Stimulated activated CD4-positive, alpha-beta T cell treated with anti-CD3 and anti-CD28 coated beads, Interleukin-4, amount 100 ng/mL, for 1 hour (primary cell): Measurements from ENCODE around the gene PDE1A.
"Not testable (repeated sequence)": the region's sequence is repeated elsewhere in the genome, so short reads cannot be mapped to it uniquely, and the experiment has no call there.

ENCODE experiments used
- DNase-seq: peaks from one replicate; pipeline ENCODE4 v3.0.0-alpha.2; 2020

Gene PDE1A

DNA sequence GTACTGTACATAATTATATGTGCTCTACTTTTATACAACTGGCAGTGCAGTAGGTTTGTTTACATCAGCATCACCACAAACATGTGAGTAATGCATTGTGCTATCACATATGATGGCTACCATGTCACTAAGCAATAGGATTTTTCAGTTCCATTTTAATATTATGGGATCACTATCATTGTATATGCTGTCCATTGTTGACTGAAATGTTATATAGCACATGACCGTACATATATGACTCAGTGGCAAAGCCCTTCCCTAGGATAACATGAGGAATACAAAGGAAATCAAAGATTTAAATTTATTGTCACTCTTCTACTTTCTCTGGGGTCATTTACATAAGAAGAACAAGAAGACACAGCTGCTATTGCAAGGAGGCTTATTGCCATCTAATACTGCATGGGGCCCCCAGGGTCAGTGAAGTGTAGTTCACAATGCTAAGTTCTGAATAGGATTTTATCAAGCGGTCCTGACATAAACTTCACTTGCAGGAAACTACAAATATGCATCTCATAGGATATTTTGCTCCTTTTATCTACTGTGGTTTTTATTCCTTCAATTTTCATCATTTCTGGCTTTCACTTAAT lies 21.8 kb downstream of the PDE1A start:
- DNase-seq, result no peak

DNA sequence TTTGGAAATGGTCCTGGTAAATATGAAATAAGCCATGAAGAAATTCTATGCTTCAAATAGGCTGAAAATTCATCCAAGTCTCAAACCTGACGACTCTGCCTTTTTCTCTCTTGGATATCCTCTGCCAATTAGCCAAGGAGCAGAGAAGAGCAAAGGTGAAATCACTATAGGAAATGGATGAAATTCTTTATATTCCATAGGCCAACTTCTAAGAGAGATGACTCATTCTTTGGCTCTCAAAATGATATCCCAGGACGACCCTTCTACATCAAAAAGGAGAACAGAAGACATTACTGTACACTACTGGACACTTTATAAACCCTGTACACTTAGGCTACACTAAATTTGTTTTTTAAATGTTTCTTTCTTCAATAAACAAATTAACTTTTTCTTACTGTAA lies 22.7 kb downstream of the PDE1A start:
- DNase-seq, result no peak

DNA sequence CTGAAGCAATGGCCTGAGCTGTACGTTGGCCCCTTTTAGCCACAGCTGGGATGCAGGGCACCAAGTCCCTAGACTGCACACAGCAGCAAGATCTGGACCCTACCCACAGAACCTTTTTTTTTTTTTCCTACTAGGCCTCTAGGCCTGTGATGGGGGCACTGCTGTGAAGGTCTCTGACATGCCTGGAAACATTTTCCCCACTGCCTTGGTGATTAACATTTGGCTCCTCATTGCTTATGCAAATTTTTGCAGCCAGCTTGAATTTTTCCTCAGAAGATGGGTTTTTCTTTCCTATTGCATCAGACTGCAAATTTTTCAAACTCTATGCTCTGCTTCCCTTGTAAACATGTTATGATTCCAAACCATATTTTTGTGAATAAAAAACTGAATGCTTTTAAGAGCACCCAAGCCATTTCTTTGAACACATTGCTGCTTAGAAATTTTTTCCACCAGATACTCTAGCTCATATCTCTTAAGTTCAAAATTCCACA lies 33.5 kb downstream of the PDE1A start:
- DNase-seq, result no peak

DNA sequence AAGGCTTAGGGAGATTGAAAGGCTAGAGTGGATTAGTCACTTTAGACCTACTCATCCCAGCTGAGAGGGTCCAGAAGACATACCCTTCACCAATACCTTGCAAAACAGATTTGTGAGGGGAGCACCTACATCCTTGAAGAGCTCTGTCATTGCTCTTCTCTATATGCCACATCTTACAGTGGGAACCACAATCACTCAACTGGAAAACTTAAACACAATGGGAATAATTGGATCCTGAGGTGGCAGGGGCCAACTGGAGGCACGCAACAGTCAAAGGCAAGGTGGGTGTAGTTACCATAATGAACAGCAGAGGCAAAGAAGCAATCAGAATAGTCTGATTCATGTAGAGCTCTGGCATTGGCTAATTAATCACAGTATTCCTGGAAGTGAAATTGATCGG lies 35.4 kb downstream of the PDE1A start:
- no peak for DNase-seq

DNA sequence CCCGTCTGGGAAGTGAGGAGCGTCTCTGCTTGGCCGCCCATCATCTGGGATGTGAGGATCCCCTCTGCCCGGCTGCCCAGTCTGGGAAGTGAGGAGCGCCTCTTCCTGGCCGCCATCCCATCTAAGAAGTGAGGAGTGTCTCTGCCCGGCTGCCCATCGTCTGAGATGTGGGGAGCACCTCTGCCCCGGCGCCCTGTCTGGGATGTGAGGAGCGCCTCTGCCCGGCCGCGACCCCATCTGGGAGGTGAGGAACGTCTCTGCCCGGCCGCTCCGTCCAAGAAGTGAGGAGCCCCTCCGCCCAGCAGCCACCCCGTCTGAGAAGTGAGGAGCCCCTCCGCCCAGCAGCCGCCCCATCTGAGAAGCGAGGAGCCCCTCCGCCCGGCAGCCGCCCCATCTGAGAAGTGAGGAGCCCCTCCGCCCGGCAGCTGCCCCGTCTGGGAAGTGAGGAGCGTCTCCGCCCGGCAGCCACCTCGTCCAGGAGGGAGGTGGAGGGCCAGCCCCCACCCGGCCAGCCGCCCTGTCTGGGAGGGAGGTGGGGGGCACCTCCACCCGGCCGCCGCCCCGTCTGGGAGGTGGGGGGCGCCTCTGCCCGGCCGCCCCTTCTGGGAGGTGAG lies 40.5 kb downstream of the PDE1A start:
- DNase-seq, result not testable (repeated sequence)

DNA sequence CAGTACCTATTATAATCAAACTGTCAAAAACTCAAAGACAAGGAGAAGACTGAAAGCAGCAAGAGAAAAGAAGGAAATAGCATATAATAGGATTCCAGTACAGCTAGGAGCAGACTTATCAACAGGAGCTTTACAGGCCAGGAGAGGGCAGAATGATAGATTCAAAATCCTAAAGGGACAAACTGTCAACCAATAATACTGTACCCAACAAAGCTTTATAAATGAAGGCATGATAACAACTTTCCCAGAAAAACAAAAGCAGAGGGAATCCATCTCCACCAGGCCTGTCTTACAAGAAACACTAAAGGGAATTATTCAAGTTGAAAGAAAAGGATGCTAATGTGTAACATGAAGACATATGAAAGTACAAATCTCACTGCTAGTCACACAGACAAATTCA lies 42.0 kb downstream of the PDE1A start:
- DNase-seq, result no peak

DNA sequence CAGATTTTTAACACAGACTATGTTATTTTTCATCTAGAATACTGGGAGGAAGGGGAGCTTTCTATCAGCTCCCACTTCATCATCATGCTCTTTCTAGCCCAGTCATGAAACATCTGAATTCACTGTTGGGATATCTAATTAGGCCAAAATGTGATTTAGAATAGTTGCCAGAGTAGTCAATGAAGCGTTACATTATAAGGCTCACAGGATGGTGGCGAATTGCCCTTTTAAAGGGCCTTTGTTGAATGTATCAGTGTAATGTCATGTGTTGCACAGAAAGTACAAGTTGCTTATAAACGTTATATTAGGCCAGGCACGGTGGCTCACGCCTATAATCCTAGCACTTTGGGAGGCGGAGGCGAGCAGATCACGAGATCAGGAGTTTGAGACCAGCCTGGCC lies 45.6 kb downstream of the PDE1A start:
- no peak for DNase-seq

DNA sequence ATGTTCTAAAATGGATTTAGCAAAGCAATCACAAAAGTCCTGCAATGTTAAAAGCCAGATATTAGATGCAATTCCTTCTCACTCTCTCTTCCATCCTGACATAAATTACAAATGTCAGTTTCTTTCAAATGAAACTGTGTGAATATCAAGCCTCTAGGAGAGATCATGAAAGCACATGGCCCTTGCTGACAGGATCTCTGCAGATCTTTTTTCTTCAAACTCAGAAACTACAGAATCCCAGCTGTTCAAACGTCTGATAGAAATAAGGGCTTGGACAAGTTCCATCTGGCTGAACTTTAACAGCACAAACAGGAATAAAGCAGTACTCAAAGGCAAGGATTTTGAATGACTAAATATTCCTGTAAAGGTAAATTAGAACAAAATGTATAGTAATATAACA lies 47.6 kb downstream of the PDE1A start:
- no peak for DNase-seq

DNA sequence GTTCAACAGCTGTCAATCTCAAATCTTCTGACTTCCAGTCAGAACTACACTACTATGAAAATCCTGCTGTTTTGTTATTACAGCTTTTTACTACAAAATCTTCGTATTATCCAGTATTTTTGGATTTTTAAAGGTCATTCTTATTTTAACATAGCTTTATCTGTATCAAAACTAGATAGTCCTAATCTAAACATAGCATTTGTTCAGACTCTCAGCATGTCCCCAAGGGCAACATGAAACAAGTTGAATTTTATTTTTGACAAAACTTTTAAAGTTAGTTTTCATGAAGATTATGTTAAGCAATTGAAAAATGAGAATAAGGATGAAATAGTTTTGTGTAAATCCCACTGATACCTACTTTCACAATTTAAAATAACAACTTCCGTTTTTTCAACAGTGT lies 48.1 kb downstream of the PDE1A start:
- DNase-seq, result no peak

DNA sequence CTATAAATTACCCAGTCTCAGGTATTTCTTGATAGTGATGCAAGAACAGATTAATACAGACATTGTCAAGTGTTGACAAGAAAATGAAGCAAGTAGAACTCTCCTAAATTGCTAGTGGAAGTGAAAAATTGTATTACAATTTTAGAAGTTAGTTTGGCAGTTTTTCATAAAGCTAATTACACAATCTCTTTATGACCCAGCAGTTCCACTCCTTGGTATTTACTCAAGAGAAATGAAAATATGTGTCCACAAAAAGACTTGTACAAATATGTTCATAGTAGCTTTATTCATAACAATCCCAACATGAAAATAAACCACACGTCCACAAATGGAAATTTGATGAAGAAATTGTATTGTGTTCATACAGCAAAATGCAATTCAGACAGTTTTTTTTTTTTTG lies 49.4 kb downstream of the PDE1A start:
- no peak for DNase-seq

DNA sequence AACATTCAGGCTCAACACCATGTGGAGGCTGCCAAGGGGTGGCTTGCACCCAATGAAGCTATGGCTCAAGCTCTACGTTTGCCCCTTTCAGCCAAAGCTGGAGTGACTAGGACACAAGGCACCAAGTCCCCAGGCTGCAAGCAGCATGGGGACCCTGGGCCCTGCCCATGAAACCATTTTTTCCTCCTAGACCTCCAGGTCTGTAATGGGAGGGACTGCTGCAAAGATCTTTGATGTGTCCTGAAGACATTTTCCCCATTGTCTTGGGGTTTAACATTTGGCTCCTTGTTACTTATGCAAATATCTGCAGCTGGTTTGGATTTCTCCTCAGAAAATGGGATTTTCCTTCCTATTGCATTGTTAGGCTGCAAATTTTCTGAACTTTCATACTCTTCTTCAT lies 51.0 kb downstream of the PDE1A start:
- no peak for DNase-seq

DNA sequence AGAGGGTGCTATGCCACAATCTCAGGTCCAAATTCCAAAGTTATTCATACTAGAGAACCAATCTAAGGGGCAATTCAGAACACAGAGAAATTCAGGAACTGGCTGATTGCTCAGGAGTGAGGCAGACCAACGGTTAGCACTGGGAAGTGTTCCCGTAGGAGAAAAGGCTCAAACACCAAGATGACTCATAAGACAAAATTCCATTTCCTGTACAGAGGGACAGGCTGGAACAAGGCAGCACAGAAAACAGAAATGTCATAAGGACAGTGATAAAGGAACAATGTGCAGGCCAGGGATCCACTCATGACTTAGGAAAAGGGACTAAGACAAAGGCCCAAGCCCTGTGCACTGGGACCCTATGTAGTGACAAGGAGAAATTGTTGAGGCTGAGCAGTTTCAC lies 54.2 kb downstream of the PDE1A start:
- no peak for DNase-seq

DNA sequence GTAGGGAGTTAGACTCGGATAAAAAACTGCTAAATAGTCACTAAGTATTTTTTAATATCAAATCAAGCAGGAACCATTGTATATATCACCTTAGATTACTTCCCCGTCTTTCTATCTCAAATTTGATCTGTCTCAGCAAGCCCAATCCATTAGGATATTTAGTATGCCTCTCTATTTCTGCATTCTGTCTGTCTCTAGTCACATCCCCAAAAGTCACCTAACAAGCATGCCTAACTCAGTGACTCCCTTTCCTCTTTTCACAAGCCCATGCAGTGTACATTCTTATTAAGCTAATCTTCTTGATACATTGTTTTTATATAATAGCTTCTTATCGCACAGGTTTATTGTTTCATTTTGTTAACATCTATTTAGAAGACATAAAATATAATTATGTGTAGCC lies 57.8 kb downstream of the PDE1A start:
- DNase-seq, result no peak

DNA sequence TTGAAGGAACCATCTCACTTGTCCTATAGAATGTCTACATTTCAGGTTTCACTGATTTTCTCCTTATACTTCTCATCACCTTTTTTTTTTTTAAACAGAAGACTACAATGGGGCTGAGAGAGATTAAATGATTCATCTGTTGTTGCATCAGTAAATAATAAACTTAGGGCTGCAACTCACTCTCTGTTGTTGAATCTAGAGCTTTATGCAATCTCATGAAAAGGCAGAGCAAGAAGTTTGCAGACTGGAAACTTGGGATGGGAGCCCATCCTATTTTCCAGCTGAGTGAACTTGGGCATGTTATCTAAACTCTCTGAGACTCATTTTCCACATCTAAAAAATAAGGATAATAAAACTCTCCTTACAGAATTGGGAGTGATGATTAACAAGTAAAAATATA lies 58.4 kb downstream of the PDE1A start:
- no peak for DNase-seq

DNA sequence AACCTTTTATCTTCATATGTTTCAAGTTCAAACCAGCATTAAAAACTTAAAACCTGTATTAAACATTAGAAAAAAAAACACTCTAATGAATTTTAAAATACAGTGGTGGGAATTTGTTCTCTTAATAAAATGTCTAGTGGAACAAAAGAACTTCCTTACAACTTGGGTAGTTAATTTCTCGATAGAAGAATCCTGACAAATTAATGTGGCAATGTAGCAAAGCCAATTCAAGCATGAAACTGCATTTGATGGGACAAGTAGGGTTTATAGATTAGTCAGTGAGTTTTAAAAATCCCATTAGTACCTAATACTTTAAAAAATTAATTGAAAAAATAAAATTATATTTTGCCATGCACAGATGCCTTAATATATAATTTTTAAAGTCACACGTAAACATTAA lies 59.4 kb downstream of the PDE1A start:
- no peak for DNase-seq

DNA sequence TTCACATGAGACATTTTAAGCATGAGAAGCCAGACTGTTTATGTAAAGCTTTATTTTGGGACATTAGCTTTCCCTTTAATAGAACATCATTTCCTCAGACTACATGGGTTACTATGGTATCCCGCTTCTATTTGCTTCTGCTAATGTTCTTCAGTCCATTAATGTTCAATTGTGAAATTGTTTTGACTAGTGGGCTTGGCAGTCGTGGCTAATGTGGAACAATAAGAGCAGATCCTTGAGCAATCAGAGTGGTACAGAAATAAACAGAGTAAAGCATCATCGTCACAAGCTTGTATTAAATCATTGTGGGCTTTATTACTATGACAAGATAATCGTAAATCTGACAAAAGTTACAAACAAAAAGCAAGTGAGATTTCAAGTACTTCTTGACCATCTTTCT lies 60.2 kb downstream of the PDE1A start:
- no peak for DNase-seq

DNA sequence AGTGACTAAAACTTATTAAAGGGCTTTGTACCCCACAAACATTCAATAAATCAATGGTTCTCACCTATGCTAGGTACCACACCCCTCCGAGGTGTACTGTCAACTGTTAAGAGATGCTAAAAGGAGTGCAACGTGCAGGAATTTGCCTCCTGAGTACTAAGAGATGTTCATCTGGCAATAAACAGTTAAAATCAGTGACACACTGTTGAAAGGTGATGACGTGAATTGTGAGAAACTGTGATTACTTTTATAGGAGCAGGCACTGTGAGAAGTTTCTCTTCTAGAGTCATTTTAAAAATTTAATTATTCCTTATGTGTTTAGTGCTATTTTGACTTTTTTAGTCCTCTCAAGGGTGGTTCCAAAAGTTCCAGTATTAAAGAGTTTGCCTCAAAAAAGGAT lies 61.0 kb downstream of the PDE1A start:
- no peak for DNase-seq

DNA sequence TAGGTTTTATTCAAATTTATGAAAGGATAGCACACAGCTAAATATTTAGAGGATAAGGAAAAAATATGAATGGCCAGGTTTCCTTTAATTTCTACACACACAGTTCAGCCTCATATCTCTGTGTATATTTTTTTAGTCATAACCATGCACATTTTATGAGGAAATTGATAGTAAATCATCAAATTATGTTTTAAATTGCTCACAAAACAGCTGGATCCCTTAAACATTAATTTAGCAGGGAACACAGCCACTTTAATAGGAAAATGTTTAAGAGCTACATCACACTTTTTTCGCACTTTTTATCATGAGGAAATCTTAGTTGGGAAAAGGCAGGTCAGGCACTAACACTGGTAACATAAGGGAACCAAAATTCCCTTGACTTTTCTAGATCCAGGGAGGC lies 65.4 kb downstream of the PDE1A start:
- no peak for DNase-seq

DNA sequence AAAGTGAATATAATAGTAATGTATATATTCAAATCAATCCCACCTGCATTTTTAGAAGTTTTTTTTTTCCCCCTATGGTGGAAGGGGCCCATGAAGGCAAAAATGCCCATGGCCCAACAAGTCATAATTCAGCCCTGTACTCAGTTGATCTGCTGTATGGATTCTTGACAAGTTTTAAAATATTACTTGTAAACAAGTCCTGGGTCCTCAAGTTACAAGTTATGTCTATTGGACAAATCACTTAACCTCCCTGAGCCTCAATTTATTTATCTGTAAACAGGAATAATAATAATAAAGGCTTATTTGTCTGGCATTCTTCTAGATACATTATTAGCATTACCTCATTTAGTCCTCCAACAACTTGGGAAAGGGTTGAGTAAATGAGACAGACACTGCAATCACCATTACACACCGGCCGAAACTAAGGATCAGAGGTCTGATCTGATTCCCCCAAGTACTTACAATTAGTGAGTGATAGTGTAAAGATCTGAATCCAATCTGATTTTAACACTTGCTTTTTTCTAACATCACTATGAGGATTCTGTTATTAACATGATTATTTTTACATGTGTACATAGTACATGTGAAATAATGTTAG lies 66.1 kb downstream of the PDE1A start:
- no peak for DNase-seq

DNA sequence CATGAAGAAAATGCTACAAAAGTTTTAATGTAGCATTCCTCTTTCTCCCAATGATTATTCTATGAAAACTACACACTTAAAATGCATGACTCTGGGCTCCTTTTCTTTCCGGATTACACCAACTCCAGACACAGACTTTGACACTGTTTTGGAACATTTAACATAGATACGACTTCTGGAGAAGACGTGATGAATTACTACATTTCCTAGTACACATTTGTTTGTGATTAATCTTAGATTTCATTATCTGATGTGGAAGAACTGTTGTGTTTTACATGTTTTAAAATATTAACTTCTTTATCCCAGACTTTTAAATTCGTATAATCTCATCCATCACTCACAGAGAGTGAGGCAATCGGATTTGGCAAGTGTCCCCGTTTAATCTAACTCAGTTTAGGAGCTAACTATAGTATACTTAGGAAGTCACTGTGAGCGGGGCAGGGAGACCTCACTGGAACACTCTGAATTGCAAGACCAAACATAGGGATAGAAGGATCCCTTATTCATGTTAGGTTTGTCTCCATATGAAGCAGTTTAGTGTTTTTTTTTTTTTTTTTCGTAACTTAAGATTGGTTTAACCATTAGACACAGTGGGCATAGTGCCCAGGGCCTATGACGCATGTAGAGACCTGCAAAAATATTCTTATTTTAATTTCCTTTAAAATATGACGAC lies 66.7 kb downstream of the PDE1A start:
- no peak for DNase-seq

DNA sequence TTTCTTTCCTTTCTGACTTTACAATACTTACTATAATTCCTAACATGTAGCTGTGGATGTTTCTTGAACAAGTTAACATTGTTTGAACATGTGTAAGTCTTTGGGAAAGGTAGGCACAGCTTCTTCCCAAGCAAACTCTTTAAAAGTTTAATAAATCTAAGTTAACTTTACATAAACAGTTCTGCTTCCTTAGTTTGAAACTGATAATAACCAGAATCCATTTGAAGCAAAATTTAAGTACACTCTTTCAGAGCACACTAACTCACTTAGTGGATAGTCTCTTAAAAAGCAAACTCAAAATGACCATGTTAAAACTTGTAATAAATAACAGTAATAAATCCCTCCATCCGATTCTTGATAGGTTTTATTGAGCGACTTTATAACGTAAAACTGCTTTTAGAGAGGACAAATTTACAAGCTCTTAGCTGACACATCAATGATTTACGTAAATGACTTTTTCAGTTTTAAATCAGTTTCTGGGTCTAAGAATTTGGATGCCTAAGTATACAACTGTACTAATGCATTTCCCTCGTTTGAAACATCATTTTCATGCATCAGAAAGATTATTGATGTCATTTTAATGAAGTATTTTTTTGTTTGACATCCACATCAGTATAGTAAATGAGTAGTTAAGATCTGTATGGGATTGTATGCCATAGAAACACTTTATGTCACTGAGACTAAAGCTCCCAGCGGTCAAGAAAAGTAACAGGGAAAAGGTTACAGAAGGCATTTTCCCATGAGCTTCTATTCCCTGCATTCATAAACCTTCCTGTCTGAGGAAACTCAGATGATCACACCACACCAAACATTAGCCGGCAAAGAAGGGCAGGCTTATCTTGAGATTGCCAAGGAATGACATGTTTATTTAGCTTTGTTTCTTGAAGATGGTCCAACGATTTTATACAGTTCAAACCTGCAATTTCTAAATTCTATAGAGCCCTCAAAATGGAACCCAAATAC lies 67.5 kb downstream of the PDE1A start:
- DNase-seq, result no peak

DNA sequence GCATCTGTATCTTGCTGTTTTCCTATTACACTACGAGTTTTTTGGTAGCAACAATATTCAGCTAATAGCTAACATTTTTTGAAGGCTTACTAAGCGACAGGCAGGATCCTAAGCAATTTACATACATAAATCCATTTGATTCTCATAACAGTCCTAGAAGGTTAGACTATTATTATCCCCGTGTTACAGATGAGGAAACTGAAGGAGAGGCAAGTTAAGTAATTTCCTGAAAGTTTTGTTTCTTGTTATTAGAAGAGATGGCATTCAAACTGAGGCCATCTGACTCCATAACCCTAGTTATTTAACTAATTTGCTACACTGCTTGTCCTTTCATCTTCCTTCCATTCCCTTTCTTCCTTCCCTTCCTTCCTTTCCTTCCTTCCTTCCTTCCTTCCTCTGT lies 68.2 kb downstream of the PDE1A start:
- DNase-seq, result no peak

DNA sequence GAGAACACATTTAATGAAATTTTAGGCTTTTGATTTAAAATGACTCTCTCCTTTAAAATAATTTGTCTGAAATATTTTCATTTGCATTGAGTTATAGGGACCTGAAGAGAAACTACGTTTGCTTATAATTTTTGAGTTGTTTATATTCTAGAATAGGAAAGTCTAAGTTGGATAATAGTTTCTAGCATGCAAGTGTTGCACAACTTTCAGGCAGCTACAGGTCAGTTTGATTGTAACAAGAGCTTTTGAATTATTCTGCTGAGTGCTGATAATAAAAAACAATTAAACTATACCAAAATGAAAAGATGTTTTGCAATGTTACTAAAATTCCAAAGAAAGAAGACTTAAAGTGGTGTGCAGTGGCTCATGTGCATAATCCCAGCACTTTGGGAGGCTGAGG lies 71.0 kb downstream of the PDE1A start:
- DNase-seq, result no peak
